MV-4-11 (cell line): ENCODE data around the gene CDKN1A.

Source experiments
- DNase-seq: peaks from one replicate; lab custom pipeline; 2025; lab: John Stamatoyannopoulos, UW

CDKN1A gene

DNA sequence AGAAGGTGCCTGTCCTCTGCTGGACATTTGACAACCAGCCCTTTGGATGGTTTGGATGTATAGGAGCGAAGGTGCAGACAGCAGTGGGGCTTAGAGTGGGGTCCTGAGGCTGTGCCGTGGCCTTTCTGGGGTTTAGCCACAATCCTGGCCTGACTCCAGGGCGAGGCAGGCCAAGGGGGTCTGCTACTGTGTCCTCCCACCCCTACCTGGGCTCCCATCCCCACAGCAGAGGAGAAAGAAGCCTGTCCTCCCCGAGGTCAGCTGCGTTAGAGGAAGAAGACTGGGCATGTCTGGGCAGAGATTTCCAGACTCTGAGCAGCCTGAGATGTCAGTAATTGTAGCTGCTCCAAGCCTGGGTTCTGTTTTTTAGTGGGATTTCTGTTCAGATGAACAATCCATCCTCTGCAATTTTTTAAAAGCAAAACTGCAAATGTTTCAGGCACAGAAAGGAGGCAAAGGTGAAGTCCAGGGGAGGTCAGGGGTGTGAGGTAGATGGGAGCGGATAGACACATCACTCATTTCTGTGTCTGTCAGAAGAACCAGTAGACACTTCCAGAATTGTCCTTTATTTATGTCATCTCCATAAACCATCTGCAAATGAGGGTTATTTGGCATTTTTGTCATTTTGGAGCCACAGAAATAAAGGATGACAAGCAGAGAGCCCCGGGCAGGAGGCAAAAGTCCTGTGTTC, 1.3 kb upstream of the CDKN1A start:
- no peak for DNase-seq

DNA sequence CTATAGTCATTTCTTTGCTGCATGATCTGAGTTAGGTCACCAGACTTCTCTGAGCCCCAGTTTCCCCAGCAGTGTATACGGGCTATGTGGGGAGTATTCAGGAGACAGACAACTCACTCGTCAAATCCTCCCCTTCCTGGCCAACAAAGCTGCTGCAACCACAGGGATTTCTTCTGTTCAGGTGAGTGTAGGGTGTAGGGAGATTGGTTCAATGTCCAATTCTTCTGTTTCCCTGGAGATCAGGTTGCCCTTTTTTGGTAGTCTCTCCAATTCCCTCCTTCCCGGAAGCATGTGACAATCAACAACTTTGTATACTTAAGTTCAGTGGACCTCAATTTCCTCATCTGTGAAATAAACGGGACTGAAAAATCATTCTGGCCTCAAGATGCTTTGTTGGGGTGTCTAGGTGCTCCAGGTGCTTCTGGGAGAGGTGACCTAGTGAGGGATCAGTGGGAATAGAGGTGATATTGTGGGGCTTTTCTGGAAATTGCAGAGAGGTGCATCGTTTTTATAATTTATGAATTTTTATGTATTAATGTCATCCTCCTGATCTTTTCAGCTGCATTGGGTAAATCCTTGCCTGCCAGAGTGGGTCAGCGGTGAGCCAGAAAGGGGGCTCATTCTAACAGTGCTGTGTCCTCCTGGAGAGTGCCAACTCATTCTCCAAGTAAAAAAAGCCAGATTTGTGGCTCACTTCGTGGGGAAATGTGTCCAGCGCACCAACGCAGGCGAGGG, 594 bp upstream of the CDKN1A start:
- no peak for DNase-seq

DNA sequence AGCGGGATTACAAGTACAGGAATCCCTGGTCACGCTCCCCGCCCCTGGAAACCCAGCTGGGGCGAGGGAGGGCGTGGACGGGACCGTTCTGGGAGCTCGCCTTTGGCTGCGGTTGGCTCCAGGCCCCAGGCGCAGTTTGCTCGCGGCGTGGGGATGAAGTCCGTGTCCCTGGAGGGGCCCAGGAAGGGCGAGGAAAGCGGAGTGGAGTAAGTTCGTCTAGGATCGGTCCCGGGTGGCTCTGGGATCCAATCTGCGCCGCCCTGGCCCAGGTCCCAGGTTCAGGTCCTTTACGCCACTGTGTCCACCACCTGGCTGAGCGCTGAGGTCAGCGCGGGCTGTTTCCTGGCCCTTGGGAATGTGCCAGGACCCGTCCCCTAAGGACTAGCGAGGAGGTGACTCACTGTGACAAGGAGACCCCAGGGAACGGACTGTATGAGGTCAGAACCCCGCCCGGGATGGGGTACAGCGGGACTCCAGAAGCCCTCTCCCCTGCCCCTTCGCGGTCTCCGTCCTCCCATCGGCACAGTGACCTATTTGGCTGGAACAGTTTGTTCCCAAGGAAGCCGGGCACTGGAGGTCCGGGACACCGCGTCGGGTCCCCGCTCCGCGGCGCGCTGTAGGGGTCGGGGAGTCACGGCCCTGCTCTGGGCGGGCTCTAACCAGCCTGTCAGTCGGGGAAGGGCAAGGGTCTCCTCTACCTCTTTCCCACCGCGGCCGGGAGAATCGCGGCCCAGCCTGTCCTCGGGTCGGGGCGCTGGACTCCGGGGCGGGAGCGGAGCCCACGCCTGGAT, 724 bp downstream of the CDKN1A start:
- no peak for DNase-seq

DNA sequence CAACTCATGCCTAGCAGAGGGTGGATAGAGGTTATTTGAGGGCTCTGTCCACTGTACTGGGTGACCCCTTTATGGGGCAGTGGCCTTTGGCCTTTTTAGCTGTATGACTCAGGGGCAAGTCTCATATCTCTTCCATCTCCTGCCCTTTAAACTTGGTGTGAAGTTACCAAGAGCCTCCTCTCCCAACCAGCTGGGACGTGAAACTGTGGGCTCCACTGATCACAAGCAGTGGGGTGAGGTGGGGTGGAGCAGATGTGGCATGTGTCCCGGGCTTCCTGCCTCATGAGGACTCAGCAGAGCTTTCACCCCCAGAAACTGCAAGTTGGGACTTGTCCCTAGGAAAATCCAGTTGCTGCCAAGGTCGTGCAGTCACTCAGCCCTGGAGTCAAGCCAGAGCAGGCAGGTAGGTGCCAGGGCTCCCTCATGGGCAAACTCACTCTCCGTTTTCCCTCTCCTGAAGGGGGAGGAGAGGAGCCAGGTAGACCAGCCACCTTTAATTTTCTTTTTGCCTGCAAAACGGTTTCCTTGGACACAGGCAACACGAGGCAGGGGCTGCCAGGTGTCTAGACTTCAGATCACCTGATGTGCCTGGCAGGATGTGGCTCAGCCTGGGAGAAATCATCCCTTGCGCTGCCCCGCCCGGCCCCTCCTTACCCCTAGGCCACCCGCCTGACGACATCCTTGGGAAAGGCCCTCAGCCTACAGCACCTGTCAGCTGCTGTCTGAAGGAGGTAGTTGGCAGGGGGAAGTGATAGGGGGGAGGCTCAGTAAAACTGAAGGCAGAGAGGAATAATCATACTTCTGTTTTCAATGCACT, 4.0 kb downstream of the CDKN1A start:
- DNase-seq = peak; percentile 54

DNA sequence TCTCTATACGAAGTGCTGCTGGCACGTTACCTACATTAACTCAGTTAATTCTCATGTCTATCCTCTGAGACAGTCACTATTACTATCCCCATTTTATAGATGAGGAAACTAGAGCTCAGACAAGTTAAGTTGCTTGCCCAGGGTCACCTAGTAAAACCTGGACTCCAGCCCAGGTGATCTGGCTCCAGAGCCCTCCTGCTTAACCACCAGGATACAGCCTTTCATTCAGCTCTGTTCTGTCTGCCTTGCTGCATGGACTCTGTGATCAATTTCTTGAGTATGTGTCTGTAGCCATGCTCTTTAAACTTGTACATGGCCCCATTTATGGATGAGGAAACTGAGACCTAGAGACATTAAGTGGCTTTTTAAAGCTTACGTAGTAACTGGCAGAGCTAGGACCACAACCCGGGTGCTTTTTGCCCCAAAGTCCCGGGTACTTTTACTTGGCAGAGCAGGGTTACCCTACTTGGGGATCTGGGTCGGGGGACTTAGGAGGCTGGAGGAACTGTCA, 4.7 kb downstream of the CDKN1A start:
- no peak for DNase-seq

DNA sequence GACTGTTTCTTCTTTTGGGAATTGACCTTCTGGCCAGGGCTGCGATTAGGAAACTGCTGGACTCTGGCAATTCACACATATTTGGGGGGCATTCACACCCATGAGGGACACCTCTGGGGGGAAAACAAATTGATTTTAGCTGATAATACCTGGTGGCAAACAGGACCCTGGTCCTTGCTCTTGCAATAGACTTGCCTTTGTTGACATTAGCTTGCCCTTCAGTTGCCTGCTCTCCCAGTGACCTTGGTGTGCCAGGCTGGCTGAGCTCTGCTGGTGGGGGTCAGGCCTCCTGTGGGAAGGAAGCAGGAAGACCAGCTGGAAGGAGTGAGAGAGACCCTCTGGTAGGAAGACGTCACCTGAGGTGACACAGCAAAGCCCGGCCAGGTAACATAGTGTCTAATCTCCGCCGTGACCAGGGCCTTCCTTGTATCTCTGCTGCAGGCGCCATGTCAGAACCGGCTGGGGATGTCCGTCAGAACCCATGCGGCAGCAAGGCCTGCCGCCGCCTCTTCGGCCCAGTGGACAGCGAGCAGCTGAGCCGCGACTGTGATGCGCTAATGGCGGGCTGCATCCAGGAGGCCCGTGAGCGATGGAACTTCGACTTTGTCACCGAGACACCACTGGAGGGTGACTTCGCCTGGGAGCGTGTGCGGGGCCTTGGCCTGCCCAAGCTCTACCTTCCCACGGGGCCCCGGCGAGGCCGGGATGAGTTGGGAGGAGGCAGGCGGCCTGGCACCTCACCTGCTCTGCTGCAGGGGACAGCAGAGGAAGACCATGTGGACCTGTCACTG, 5.3 kb downstream of the CDKN1A start:
- no peak for DNase-seq

DNA sequence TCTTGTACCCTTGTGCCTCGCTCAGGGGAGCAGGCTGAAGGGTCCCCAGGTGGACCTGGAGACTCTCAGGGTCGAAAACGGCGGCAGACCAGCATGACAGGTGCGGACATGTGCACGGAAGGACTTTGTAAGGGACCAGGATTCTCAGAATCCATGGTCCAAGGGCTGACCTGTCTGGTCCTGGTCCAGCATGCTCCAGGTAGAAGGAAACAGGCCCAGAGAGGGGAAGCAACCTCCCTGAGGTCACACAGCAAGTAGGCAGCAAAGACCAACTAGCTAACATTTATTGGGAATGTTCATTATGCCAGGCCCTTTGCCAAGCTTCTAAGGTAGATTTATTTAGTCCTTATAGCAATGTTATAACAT, 5.9 kb downstream of the CDKN1A start:
- no peak for DNase-seq

DNA sequence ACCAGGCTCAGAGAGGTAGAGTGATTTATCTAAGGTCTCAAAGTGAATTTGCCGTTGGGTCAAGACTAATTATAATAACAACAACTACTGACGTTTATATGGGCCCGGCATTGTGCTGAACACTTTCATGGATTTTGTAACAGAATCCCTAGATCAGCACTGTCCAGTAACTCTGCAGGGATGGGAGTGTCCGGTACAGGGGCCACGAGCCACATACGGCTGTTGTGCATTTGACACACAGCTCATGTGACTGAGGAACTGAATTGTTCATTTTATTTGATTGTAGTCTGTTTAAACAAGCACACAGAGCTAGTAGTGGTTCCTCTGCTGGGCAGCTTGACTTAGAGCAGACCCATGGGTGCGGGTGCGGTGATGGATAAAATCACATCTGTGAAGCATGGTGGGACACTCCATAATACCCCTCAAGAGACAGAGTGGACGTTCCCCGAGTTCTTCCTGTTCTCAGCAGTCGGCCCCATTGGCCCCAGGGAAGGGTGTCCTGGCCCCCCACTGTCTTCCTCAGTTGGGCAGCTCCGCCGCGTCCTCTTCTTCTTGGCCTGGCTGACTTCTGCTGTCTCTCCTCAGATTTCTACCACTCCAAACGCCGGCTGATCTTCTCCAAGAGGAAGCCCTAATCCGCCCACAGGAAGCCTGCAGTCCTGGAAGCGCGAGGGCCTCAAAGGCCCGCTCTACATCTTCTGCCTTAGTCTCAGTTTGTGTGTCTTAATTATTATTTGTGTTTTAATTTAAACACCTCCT, 6.8 kb downstream of the CDKN1A start:
- no peak for DNase-seq

DNA sequence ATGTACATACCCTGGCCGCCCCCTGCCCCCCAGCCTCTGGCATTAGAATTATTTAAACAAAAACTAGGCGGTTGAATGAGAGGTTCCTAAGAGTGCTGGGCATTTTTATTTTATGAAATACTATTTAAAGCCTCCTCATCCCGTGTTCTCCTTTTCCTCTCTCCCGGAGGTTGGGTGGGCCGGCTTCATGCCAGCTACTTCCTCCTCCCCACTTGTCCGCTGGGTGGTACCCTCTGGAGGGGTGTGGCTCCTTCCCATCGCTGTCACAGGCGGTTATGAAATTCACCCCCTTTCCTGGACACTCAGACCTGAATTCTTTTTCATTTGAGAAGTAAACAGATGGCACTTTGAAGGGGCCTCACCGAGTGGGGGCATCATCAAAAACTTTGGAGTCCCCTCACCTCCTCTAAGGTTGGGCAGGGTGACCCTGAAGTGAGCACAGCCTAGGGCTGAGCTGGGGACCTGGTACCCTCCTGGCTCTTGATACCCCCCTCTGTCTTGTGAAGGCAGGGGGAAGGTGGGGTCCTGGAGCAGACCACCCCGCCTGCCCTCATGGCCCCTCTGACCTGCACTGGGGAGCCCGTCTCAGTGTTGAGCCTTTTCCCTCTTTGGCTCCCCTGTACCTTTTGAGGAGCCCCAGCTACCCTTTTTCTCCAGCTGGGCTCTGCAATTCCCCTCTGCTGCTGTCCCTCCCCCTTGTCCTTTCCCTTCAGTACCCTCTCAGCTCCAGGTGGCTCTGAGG, 7.6 kb downstream of the CDKN1A start:
- DNase-seq = no peak

DNA sequence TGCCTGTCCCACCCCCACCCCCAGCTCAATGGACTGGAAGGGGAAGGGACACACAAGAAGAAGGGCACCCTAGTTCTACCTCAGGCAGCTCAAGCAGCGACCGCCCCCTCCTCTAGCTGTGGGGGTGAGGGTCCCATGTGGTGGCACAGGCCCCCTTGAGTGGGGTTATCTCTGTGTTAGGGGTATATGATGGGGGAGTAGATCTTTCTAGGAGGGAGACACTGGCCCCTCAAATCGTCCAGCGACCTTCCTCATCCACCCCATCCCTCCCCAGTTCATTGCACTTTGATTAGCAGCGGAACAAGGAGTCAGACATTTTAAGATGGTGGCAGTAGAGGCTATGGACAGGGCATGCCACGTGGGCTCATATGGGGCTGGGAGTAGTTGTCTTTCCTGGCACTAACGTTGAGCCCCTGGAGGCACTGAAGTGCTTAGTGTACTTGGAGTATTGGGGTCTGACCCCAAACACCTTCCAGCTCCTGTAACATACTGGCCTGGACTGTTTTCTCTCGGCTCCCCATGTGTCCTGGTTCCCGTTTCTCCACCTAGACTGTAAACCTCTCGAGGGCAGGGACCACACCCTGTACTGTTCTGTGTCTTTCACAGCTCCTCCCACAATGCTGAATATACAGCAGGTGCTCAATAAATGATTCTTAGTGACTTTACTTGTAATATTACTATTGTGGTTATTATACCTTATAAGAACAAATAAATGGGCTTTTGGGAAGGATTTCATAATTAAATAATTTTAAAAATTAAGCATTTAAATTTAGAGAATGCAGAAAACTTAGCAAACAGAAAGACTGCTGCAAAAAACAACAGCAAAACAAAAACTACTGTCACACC, 8.4 kb downstream of the CDKN1A start:
- no peak for DNase-seq

DNA sequence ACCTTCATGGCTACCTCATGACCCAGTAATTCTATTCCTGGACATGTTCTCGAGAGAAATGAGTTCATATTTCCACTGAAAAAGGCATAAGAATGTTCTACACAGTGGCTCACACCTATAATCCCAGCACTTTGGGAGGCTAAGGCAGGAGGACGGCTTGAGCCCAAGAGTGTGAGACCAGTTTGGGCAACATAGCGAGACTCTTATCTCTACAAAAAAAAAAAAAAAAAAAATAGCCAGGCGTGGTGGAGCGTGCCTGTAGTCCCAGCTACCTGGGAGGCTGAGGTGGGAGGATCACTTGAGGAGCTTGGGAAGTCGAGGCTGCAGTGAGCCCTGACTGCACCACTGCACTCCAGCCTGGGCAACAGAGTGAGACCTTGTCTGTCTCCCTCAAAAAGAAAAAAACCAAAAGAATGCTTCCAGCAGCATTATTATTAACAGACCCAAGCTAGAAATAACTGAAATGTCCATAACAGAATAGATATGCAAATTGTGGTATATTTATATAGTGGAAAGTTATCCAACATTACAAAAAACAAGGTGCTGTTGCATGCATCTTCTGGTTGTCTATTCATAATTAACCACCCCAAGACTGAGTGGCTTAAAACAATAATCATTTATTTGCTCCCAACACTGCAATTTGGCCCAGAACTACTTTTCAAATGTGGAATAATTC, 9.7 kb downstream of the CDKN1A start:
- DNase-seq = no peak

DNA sequence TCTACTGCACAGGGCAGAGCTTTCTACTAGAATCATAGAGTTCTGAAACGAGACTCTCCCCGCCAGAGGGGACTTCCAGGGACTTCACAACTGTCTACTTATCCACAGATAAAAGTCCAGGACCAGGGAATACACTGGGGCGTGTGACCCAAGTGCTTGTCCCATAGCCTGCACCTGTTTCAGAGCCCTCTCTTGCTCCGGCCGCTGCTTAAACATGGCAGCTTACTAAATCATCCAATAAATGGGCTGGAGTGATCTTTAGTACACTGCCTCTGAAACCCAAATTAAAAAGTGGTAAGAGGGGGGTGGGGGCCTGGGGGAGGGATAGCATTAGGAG, 10.2 kb downstream of the CDKN1A start:
- DNase-seq = no peak

DNA sequence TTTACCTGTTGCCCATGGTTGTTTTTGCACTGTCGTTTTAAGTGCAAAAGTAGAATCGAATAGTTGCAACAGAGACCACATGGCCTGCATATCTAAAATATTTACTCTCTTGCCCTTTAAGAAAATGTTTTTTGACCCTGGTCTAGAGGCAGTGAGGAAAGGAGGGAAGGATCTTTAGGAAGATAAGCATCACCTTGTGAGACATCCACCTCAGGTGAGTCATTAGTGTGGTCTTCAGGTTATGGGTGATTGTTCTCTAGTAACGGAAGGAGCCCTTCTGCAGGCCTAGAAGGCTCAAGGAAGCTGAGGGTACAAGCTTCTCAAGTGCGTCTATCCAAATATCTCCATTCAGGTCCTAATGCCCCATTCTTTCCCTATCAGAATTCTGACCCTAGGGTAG, 12.5 kb downstream of the CDKN1A start:
- DNase-seq = no peak

DNA sequence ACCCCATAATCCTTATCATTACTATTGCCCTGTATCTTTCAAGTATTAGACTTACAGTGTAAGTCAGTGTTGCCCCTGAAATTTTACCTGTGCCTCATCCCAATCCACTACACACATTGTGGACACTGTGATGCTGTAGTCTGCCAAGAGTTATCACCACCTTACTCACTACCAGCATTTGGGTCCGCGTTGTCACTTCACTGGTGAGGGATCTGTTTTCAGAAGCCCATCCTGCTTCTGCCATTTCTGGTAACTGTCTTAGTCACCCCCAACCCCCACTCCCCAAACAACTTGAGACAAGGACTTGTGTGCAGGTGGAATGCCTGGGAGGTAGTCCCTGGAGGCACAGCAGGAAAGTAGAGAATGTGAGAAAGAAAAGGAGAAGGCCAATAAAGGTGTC, 13.1 kb downstream of the CDKN1A start:
- DNase-seq = no peak

DNA sequence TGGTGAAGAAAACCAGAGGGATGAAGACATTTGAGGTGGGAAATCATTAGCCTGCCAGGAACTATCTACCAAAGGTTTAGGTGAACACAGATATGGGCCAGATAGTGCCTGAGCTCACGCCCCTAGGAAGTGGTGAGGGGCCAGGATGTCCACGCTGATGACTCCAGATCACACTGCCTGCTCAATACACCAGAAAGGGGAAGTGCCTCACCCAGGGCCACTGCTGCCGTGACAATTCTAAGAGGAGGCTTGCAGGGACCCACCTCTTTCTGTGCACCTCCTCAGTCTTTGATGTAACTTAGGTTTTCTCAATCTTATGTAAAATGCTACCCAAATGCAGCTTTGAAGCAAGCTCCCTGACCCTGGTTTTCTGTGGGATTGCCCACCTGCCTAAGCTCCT, 13.7 kb downstream of the CDKN1A start:
- DNase-seq = peak; percentile 83

DNA sequence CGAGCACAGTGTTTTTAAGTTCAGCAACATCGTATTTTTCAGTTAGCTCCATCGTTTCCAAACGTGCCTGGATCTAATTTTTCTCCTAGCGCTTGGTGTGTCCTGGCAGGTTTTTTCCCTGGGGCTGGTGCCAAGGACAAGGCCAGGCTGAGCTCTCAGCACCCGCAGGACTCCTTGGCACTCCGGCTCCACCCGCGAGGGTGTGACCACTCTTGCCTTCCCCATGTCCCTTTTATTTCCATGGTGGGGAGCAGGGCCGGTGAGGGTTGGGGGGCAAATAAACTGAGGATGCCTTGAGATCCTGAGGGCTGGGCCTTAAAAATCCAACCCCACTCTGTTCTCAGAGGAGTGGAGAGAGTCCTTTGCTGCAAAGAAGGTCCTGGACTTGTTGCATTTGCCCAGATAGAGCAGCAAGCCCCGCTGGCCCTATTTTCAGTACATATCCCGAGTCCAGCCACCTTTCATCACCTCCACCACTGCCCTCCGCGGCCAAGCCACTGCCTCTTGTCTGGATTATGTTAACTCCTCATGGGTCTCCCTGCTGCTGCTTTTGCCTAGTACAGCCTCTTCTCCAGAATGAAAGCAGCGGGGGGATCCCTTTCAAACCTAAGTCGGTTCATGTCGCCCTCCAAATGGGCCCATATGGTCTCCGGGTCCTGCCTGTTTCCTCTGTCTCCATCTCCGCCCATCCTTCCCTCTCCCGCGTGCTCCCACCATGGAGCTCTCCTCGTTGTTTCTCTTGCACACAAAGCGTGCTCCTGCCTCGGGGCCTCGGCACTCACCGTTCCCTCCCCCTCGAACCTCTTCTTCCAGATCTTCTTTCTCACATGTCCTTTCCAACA, 14.6 kb downstream of the CDKN1A start:
- DNase-seq = no peak

DNA sequence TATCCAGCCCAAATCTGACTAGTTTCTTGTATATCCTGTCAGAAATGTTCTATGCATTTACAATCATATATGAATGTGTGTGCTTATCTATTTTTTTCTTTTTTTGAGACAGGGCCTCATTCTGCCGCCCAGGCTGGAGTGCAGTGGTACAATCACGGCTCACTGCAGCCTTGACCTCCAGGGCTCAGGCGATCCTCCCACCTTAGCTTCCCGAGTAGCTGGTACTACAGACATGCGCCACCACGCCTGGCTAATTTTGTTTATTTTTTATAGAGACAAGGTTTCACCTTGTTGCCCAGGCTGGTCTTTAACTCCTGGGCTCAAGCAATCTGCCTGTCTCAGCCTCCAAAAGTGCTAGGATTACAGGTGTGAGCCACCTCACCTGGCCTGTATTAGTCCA, 16.1 kb downstream of the CDKN1A start:
- no peak for DNase-seq
